ENCODE measurements around the gene PVR.
"Not testable (repeated sequence)": the region's sequence is repeated elsewhere in the genome, so short reads cannot be mapped to it uniquely, and the experiment has no call there.

Gene PVR

GRCh38 chr19:44620667-44621066 lies 23.0 kb upstream of the PVR start:
- Histone ChIP-seq H3K36me3 (no peaks in the 10 kb centered on the region), H3K27ac (no peak overlapping the region), H3K27me3 (no peaks in the 10 kb centered on the region), H3K4me3 (ENCODE audit: low read depth in 1 of 2, low read length in 1 of 2) (no peak overlapping the region), H3K4me1 (ENCODE audit: control insufficient read depth in 1 of 2, insufficient read depth in 1 of 2, low read depth in 1 of 2, low read length in 1 of 2) (peaks cover 62 to 69% of the 10 kb centered on the region in 2 experiments), H3K9me3 (no peaks in the 10 kb centered on the region)
- no peak for TF ChIP-seq CTCF (IDR thresholded peaks at IDR 0.05)

GRCh38 chr19:44621367-44621766 lies 22.3 kb upstream of the PVR start:
- Histone ChIP-seq H3K36me3 (no peaks in the 10 kb centered on the region), H3K9me3 (no peaks in the 10 kb centered on the region), H3K4me1 (ENCODE audit: control insufficient read depth in 1 of 2, insufficient read depth in 1 of 2, low read depth in 1 of 2, low read length in 1 of 2) (peaks cover 55 to 62% of the 10 kb centered on the region in 2 experiments), H3K4me3 (ENCODE audit: low read depth in 1 of 2, low read length in 1 of 2) (no peak overlapping the region), H3K27me3 (no peaks in the 10 kb centered on the region), H3K27ac (no peak overlapping the region)
- TF ChIP-seq CTCF (IDR thresholded peaks at IDR 0.05) = no peak

DNA sequence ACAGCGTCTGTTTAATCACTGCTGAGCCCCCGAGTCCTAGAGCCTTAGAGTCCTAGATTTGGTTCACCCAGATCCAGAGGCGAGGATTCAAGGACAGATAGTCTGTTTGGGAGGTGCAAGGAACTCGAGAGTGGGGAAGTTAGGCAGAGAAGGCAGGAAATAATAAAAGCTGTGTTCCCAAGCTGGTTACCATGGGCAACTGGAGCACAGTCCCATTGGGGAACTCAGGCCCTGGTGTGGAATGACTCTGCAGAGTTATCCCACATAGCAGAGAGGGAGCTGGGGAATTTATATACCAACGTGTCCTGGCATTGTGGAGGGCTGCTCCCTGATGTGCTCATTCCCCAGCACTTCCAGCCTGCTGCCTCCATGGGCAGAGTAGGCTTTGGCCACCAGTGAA lies 20.6 kb upstream of the PVR start:
- peaks cover 39 to 48% of the 10 kb centered on the region in 2 experiments for H3K4me1 ChIP-seq (ENCODE audit: control insufficient read depth in 1 of 2, insufficient read depth in 1 of 2, low read depth in 1 of 2, low read length in 1 of 2)
- no peak overlapping the region for H3K4me3 ChIP-seq (ENCODE audit: low read depth in 1 of 2, low read length in 1 of 2)
- H3K36me3 ChIP-seq = no peaks in the 10 kb centered on the region
- H3K9me3 ChIP-seq = no peaks in the 10 kb centered on the region
- H3K27me3 ChIP-seq = no peaks in the 10 kb centered on the region
- no peak for TF ChIP-seq CTCF (IDR thresholded peaks at IDR 0.05)
- peak overlapping the region; percentile 48 for H3K27ac ChIP-seq

DNA sequence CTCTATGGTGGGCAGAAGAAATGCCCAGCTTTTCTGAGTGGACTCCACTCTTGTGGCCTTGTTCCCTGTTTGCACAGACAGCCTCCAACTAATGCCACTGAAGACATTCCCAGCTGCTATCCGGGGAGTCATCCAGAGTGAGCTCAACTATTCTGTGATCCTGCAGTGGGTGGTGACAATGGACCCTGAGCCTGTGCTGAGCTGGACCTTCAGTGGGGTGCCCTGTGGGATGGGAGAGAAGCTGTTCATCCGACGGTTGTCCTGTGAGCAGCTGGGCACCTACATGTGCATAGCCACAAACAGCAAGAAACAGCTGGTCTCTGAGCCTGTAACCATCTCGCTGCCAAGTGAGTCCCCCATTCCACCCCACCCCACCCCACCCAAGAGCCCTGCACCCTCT lies 20.1 kb upstream of the PVR start:
- TF ChIP-seq CTCF (IDR thresholded peaks at IDR 0.05) = no peak
- Histone ChIP-seq H3K27ac (peak overlapping the region; percentile 48), H3K4me1 (ENCODE audit: control insufficient read depth in 1 of 2, insufficient read depth in 1 of 2, low read depth in 1 of 2, low read length in 1 of 2) (peaks cover 34 to 42% of the 10 kb centered on the region in 2 experiments), H3K27me3 (no peaks in the 10 kb centered on the region), H3K9me3 (no peaks in the 10 kb centered on the region), H3K4me3 (ENCODE audit: low read depth in 1 of 2, low read length in 1 of 2) (no peak overlapping the region), H3K36me3 (no peaks in the 10 kb centered on the region)

DNA sequence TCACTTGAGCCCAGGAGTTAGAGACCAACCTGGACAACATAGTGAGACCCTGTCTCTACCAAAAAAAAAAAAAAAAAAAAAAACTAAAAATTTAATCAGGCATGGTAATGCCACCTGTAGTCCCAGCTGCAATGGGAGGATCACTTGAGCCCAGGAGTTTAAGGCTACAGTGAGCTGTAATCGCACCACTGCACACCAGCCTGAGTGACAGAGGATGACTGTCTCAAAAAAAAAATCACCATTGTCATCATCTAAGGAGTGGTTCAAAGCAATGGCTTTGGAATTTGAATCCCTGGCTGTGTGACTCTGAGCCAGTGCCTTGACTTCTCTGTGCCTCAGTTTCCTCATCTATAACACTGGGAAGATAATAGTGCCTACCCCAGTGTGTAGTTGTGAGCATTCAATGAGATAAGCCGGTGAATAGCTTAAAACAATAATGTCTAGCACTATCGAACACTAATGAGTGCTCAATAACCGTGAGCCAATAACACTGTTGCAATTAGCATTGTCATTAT lies 18.8 kb upstream of the PVR start:
- Histone ChIP-seq H3K27ac (no peak overlapping the region), H3K4me3 (ENCODE audit: low read depth in 1 of 2, low read length in 1 of 2) (no peak overlapping the region)

GRCh38 chr19:44625637-44626036 lies 18.1 kb upstream of the PVR start:
- H3K27me3 ChIP-seq; H3K36me3 ChIP-seq; H3K27ac ChIP-seq; H3K9me3 ChIP-seq; H3K4me3 ChIP-seq (ENCODE audit: low read depth in 1 of 2, low read length in 1 of 2): not testable (repeated sequence)
- H3K4me1 ChIP-seq (ENCODE audit: control insufficient read depth in 1 of 2, insufficient read depth in 1 of 2, low read depth in 1 of 2, low read length in 1 of 2) = peaks cover 20 to 25% of the 10 kb centered on the region in 2 experiments

More for the DNA sequence above, 18.8 kb upstream of the PVR start:
- TF ChIP-seq CTCF (IDR thresholded peaks at IDR 0.05) = no peak
- no peaks in the 10 kb centered on the region for H3K36me3 ChIP-seq
- H3K4me1 ChIP-seq (ENCODE audit: control insufficient read depth in 1 of 2, insufficient read depth in 1 of 2, low read depth in 1 of 2, low read length in 1 of 2) = peaks cover 21 to 30% of the 10 kb centered on the region in 2 experiments
- H3K9me3 ChIP-seq = no peaks in the 10 kb centered on the region
- H3K27me3 ChIP-seq = no peaks in the 10 kb centered on the region
